ENCODE measurements around the gene PDGFB. TPM values are rescaled to one million over a fixed set of nuclear protein-coding genes. Genes with fewer than 3 reads are reported as not detected.

The PDGFB gene
- total RNA-seq, 1 donor from 2014 or later, result 1.1 TPM

DNA sequence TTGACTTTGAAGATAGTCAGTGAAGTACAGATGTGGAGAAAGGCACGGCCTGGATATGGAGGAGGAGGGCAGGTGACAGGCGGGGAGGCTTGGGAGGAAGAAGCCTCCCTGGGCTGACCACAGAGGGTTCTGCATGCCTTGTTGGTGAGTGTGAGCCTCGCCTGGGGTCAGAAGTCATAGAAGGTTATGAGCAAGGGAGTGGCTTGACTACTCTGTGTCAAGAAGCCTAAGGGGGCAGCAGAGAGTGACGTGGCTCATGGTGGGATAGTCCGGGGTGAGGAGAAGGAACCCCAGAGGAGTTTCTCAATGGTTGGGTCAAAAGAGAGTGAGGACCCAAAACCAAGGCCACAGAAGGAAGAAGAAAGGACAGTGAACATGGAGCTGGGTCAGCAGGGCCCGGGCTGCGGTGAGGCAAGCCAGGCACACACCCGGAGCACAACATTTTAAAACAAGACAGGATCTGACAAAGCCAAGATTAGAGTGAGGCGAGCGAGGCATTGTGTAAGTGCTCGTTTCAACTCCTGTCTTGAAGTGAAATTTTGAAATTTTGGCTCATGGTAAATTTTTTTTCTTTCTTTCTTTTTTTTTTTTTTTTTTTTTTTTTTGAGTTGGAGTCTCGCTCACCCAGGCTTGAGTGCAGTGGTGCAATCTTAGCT is 31.9 kb downstream of the PDGFB start:
- Histone ChIP-seq H3K36me3 (ENCODE audit: control insufficient read depth, insufficient read depth, low read length) (no peaks in the 10 kb centered on the region), H3K27me3 (ENCODE audit: control insufficient read depth, insufficient read depth, low read length) (no peaks in the 10 kb centered on the region), H3K4me3 (ENCODE audit: low read depth, low read length) (no peak overlapping the region)
- no peak for FAIRE-seq
- peak; percentile 37 for DNase-seq (ENCODE audit: low read depth)
- TF ChIP-seq CTCF (IDR thresholded peaks at IDR 0.05; ENCODE audit: insufficient read depth, low read length, severe bottlenecking), result no peak

DNA sequence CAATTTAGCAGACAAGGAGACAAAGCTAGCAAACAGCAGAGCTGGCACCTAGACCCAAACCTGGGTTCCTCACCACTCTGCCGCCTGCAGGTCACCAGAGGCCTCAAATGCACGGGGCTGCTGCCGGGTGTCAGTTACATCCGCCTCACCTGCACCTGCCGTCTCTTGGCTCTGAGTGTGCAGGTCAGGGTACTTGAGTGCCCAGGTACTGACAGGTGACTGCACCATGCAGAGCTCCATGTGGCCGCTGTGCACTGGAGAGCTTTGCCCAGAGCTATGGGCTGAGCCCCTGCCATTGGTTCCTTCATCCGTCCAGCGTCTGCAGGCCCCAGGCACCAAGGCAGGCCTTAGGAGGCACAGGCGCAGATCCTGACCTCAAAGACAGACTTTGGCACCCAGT is 35.0 kb downstream of the PDGFB start:
- no peaks in the 10 kb centered on the region for H3K27me3 ChIP-seq (ENCODE audit: control insufficient read depth, insufficient read depth, low read length)
- no peak for FAIRE-seq
- no peak overlapping the region for H3K4me3 ChIP-seq (ENCODE audit: low read depth, low read length)
- DNase-seq (ENCODE audit: low read depth), result no peak
- TF ChIP-seq CTCF (IDR thresholded peaks at IDR 0.05; ENCODE audit: insufficient read depth, low read length, severe bottlenecking), result no peak
- no peaks in the 10 kb centered on the region for H3K36me3 ChIP-seq (ENCODE audit: control insufficient read depth, insufficient read depth, low read length)

DNA sequence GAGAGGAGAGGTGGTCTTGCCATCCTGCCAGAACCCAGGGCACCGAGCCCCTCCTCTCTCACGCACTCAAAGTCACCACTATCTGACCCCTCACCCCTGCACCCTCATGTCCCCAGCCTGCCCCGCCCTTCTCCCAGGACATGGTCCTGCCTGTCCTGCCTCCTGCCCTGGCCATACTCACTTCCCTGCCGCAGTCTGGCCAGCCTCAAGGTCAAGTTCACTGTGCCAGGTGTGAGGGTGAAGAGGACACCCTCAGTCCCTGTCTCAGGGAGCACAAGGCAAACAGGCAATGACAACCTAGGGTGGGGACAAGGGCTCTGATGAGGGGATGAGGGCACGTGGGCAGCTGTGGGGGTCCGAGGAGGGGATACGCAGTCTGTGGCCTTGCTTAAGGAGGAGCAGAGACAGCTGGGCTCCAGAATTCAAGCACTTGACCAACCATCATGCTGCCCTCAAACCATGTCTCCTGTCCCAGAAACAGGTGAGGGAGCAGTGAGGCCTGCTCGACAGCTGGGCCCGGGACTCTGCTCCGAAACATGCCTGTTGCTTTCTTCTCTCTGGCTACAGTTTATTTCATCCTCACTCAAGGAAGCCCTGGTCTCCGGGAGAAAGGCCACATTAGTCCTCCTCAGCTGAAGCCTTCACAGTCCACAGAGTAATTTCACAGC is 36.6 kb downstream of the PDGFB start:
- FAIRE-seq, result peak; percentile 88
- Histone ChIP-seq H3K4me3 (ENCODE audit: low read depth, low read length) (no peak overlapping the region), H3K27me3 (ENCODE audit: control insufficient read depth, insufficient read depth, low read length) (no peaks in the 10 kb centered on the region), H3K36me3 (ENCODE audit: control insufficient read depth, insufficient read depth, low read length) (no peaks in the 10 kb centered on the region)
- no peak for DNase-seq (ENCODE audit: low read depth)
- no peak for TF ChIP-seq CTCF (IDR thresholded peaks at IDR 0.05; ENCODE audit: insufficient read depth, low read length, severe bottlenecking)

DNA sequence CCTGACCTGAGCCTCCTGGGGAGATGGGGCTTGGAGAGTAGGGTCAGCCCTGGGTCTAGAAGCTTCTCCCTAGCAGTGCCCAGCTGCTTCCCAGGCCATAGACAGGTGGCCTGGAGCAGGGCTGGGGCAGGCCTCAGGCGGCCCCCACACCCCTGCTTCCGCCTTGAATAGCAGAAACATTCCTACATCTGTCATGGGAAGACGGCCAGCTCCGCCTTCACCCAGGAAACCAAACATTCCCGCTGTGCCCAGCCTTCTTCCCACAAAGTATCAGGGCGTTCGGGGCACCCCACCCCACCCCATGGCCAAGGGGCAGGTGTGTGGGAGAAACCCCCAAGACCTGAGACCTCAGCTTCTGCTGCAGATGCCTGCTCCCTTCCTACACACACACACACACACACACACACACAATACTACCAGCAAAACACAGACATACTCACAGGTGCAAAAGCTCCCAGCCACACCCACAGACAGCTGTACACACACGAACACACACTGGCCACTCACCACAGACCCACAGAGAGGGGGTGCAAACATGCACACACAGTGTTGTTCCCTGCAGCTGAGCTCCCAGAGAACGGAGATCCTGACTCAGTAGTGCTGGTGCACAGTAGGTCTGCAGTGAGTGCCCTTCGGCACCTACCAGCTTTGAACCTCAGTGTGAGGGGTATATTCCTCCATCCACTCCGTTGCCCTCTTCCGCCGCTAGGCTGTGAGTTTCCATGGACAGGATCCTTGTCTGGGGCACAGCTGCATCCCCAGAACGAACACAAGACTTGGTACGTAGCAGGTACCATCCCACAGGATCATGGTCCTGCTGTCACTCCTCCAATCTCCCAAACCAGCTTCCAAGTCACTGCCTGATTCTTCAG is 37.4 kb downstream of the PDGFB start:
- Histone ChIP-seq H3K27me3 (ENCODE audit: control insufficient read depth, insufficient read depth, low read length) (no peaks in the 10 kb centered on the region), H3K36me3 (ENCODE audit: control insufficient read depth, insufficient read depth, low read length) (no peaks in the 10 kb centered on the region), H3K4me3 (ENCODE audit: low read depth, low read length) (no peak overlapping the region)
- DNase-seq (ENCODE audit: low read depth) (peak; percentile 48), FAIRE-seq (no peak)
- no peak for TF ChIP-seq CTCF (IDR thresholded peaks at IDR 0.05; ENCODE audit: insufficient read depth, low read length, severe bottlenecking)

- Histone ChIP-seq H3K27me3 (ENCODE audit: control insufficient read depth, insufficient read depth, low read length) (no peaks in the 10 kb centered on the region), H3K36me3 (ENCODE audit: control insufficient read depth, insufficient read depth, low read length) (no peaks in the 10 kb centered on the region), H3K4me3 (ENCODE audit: low read depth, low read length) (no peak overlapping the region)
- DNase-seq (ENCODE audit: low read depth), result no peak
- no peak for TF ChIP-seq CTCF (IDR thresholded peaks at IDR 0.05; ENCODE audit: insufficient read depth, low read length, severe bottlenecking)
- no peak for FAIRE-seq
Observed at GRCh38 chr22:39206491-39206890, 38.3 kb downstream of the PDGFB start.

Data from bronchial epithelial cell (primary cell).